Bronchial epithelial cell (primary cell): Measurements from ENCODE around the gene DOK6. TPM values are rescaled to one million over a fixed set of nuclear protein-coding genes. Genes with fewer than 3 reads are reported as not detected.

ENCODE experiments used
- DNase-seq: peaks from one replicate; pipeline ENCODE4 v3.0.0-alpha.2; 2010; ENCODE audit warnings: low read depth
- FAIRE-seq: peaks from 2 replicates; lab custom pipeline; 2011; peaks lifted over from hg19 to GRCh38; lab: Jason Lieb, UNC
- H3K27me3 ChIP-seq: 2 replicates; pipeline ENCODE4 v1.5.1; 2011; ENCODE audit warnings: low read length; ENCODE audit not compliant: control insufficient read depth, insufficient read depth
- H3K36me3 ChIP-seq: 2 replicates; pipeline ENCODE4 v1.5.1; 2011; ENCODE audit warnings: low read length; ENCODE audit not compliant: control insufficient read depth, insufficient read depth
- H3K4me3 ChIP-seq: 2 replicates; pipeline ENCODE4 v1.5.1; 2011; ENCODE audit warnings: mild to moderate bottlenecking, low read depth, low read length, control low read depth
- total RNA-seq: library from RNA; depleted of rRNA; stranded (reverse); fragments of >200 nt; gene quantifications from 2 replicates; pipeline ENCODE4 v1.2.1, GENCODE V29; 2014
- TF ChIP-seq, protein P1 (sequence below): IDR thresholded peaks from 2 replicates; pipeline ENCODE4 v1.5.1; 2011; ENCODE audit warnings: mild to moderate bottlenecking, moderate library complexity, low read length, control low read depth, inconsistent platforms; ENCODE audit not compliant: insufficient read depth, severe bottlenecking

DOK6 gene
- total RNA-seq, 1 donor from 2014 or later: not detected

GRCh38 chr18:69492861-69493260 is 92.2 kb downstream of the DOK6 start:
- no peak for DNase-seq

GRCh38 chr18:69494841-69495240 is 94.2 kb downstream of the DOK6 start:
- no peak for FAIRE-seq
- no peak for DNase-seq
- Histone ChIP-seq H3K4me3 (no peak overlapping the region), H3K27me3 (no peaks in the 10 kb centered on the region), H3K36me3 (no peaks in the 10 kb centered on the region)
- TF ChIP-seq, protein P1, sequence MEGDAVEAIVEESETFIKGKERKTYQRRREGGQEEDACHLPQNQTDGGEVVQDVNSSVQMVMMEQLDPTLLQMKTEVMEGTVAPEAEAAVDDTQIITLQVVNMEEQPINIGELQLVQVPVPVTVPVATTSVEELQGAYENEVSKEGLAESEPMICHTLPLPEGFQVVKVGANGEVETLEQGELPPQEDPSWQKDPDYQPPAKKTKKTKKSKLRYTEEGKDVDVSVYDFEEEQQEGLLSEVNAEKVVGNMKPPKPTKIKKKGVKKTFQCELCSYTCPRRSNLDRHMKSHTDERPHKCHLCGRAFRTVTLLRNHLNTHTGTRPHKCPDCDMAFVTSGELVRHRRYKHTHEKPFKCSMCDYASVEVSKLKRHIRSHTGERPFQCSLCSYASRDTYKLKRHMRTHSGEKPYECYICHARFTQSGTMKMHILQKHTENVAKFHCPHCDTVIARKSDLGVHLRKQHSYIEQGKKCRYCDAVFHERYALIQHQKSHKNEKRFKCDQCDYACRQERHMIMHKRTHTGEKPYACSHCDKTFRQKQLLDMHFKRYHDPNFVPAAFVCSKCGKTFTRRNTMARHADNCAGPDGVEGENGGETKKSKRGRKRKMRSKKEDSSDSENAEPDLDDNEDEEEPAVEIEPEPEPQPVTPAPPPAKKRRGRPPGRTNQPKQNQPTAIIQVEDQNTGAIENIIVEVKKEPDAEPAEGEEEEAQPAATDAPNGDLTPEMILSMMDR: no peak

More at GRCh38 chr18:69492861-69493260, 92.2 kb downstream of the DOK6 start:
- no peaks in the 10 kb centered on the region for H3K27me3 ChIP-seq
- H3K4me3 ChIP-seq: no peak overlapping the region
- no peak for FAIRE-seq
- no peaks in the 10 kb centered on the region for H3K36me3 ChIP-seq
- TF ChIP-seq, protein P1: no peak

- DNase-seq: no peak
- no peaks in the 10 kb centered on the region for H3K36me3 ChIP-seq
- TF ChIP-seq, protein P1: no peak
- H3K27me3 ChIP-seq: no peaks in the 10 kb centered on the region
- FAIRE-seq: no peak
- no peak overlapping the region for H3K4me3 ChIP-seq
Measured at GRCh38 chr18:69495338-69495737, 94.7 kb downstream of the DOK6 start.

DNA sequence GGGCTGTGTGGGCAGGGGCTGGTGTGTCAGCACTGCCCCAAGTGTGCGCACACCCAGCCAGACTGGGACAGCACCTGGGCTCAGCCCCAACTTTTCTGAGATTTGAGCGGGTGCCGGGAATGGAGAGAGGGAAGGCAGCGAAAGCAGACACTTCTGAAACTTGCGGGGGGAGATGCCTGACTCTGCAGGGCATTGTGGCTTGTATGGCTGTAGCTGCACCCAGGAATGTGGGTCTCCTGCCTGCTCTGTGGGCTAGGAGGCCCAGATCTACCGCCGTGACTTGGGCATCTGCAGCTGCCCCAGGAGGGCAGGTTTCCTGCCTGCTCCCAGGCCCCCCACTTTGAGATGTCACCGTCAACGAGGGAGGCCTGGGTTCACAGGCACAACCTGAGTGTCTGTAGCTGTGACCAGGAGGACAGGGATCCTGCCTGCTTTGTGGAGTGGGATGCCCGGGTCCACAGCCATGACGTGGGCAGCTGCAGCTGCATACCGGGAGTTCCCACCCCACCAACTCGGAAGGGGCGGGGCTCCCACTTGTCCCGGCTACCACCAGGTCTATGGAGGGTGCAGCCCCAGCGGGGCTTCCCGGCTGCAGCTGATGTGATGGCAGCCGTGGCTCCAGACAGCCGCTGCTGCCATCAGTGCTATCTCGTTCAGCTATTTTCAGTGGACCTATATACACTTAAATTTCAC is 95.3 kb downstream of the DOK6 start:
- no peak for FAIRE-seq

GRCh38 chr18:69518989-69519388 is 118.3 kb downstream of the DOK6 start:
- TF ChIP-seq, protein P1: no peak
- Histone ChIP-seq H3K36me3 (no peaks in the 10 kb centered on the region), H3K27me3 (no peaks in the 10 kb centered on the region), H3K4me3 (no peak overlapping the region)
- no peak for DNase-seq
- no peak for FAIRE-seq

More for the DNA sequence above, 95.3 kb downstream of the DOK6 start:
- TF ChIP-seq, protein P1: no peak
- no peak for DNase-seq
- no peaks in the 10 kb centered on the region for H3K36me3 ChIP-seq
- H3K27me3 ChIP-seq: no peaks in the 10 kb centered on the region
- no peak overlapping the region for H3K4me3 ChIP-seq

DNA sequence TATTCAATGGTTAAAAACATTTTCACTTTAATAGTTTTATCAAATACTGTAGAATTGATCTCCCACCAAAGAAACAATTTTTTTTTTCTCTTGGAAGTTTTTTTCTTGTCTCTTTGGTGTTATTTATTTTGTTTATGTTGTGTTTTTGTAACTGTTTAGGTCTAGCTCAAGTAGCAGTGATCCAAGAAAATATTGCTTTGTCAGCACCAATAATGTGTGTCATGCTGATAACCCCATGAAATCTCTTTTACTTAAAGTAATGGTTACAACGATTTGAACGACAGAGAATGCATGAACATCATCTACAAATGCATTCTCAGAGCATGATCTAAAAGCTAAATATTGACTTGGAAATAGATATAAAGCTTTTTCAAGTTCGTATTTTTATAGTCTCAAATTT is 122.9 kb downstream of the DOK6 start:
- Histone ChIP-seq H3K27me3 (no peaks in the 10 kb centered on the region), H3K4me3 (no peak overlapping the region), H3K36me3 (no peaks in the 10 kb centered on the region)
- DNase-seq: no peak
- FAIRE-seq: no peak
- TF ChIP-seq, protein P1: no peak
